Choroid plexus epithelial cell (primary cell): ENCODE data around the gene MARS1.

Source experiments
- DNase-seq: peaks from one replicate; pipeline ENCODE4 v3.0.0-alpha.2; 2010; ENCODE audit warnings: low read depth
- H3K4me3 ChIP-seq: 2 replicates; pipeline ENCODE4 v1.5.1; 2011; ENCODE audit warnings: low read depth, mild to moderate bottlenecking, control low read depth, low read length, moderate library complexity
- TF ChIP-seq, protein P1 (sequence below): conservative IDR thresholded peaks from 2 replicates; pipeline ENCODE4 v1.5.1; 2011; ENCODE audit warnings: low read depth, mild to moderate bottlenecking, control low read depth, inconsistent platforms, low read length, moderate library complexity

The MARS1 gene

DNA sequence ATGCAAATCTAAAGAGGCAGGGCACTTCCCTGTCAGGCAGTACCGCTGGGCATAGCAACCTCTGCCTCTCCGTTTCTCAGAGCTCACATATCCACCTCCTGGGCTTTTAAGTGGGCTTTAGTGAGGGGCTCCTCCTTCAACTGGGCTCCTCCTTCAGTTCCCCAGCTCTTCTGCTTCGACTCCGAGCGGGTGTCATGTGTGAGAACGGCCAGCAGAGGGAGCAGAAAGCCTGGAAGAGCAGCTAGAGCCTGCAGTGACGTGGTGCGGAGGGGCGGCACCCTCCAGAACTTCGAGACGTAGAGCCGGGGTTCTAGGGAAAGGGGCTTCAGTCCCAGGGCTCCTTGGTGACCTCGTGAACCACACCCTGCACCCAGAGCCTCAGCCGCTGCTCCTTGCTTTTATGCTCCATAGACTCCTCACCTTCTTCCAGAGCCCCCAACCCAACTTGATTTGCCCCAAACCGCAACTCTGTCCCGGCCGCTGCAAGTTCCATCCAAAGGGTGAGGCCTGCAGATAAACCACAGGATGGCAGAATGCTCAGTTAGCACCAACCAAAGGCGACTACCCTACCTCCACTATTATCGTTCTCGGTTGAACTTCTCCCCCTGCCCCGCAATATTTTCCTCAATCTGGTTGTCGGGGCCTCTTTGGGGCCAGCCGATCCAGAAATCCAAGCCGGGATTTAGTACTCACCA is 28.7 kb upstream of the MARS1 start:
- DNase-seq = peak; percentile 98
- TF ChIP-seq, protein P1, sequence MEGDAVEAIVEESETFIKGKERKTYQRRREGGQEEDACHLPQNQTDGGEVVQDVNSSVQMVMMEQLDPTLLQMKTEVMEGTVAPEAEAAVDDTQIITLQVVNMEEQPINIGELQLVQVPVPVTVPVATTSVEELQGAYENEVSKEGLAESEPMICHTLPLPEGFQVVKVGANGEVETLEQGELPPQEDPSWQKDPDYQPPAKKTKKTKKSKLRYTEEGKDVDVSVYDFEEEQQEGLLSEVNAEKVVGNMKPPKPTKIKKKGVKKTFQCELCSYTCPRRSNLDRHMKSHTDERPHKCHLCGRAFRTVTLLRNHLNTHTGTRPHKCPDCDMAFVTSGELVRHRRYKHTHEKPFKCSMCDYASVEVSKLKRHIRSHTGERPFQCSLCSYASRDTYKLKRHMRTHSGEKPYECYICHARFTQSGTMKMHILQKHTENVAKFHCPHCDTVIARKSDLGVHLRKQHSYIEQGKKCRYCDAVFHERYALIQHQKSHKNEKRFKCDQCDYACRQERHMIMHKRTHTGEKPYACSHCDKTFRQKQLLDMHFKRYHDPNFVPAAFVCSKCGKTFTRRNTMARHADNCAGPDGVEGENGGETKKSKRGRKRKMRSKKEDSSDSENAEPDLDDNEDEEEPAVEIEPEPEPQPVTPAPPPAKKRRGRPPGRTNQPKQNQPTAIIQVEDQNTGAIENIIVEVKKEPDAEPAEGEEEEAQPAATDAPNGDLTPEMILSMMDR = peak; percentile 96

DNA sequence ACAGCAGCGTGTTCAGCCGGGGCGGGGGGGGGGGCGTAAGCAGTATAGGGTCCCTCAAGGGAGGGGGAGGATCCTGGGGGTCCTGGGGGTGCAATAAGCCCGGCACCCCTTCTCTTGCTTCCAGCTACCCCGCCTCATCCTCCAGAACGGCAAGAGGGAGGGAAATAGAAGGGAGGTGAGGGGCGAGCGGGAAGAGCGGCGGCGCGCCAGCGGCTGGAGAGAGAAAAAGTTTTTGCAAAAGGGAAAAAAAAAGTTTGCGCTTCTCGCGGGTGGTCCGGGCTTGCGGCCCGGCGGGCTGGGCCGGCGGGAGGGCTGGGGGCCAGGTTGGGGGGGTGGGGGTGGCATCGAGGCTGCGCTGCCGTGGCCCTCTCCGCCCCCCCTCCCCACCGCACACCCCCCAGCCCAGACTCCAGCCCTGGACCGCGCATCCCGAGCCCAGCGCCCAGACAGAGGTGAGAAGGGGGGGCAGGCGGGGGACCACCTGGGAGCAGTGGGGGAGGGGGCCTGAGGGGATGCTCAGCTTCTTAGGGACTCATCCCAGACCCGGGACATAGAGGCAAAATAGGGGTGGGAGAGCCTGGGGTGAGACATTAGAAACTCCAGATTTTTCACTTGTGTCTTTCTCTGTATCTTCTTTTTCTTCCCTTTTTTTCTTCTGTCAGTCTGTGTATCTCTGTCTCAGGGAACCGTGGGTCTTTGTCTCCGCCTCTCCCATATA is 28.0 kb upstream of the MARS1 start, which contains the start of gene GLI1:
TSS of gene GLI1 (plus strand) at position 36 of the 718 bp plus-strand sequence. CDS start 3,907 bp downstream, outside the sequence.
- DNase-seq = peak; percentile 39
- H3K4me3 ChIP-seq = peak within 1 kb of the TSS; percentile 73
- TF ChIP-seq, protein P1 = no peak

More for the DNA sequence above, 28.7 kb upstream of the MARS1 start:
- peak overlapping the region; percentile 73 for H3K4me3 ChIP-seq

DNA sequence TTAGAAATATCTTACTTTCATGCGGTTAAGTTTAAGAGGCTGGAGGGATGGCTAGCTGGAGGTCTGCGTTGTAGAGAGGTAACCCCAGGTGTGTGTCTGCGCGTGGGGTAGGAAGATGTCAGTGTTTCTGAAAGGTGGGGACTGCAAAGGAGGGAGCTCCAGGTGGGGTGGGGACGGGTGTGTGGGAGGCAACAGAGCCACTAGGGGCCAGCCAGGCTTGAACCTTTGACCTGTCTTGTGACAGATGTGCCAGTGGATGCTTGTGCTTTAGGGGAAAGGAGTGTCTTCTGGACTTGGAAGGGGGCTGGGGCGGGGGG is 27.4 kb upstream of the MARS1 start:
- peak overlapping the region; percentile 20 for H3K4me3 ChIP-seq
- DNase-seq = no peak
- TF ChIP-seq, protein P1 = no peak

- no peak for DNase-seq
- peak overlapping the region; percentile 65 for H3K4me3 ChIP-seq
These were observed 27.0 kb upstream of the MARS1 start for GRCh38 chr12:57460841-57461275.

DNA sequence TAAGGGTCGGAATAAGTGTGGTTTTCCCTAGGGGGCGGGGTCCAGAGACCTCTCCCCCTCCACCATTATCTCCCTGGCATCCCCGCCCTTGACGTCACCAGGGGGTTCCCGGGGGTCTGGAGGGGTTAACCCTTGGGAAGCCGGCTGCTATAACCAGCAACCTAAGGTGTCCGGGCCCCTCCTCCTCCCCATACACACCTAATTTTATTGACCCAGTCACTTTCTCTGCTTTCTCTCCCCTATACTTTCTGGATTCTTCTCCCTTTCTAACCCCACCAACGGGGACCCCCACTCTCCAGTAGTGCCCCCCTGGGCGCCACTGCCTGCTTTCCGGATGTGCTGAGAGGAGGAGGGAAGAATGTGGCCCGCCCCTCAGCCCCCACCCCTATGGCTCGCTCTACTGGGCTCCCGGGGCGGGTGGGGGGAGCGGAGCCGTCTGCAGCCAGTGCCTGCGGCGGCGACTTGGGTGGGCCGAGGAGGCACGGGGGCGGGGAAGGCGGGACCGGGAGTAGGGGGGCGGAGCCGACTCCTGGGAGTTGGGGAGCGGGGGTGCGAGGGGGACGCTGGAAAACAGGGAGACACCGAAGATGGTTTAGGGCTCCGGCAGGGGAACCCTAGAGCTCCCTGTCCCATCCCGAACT is 26.5 kb upstream of the MARS1 start:
- TF ChIP-seq, protein P1 = no peak
- peak; percentile 54 for DNase-seq
- H3K4me3 ChIP-seq = peak overlapping the region; percentile 65

More at GRCh38 chr12:57460841-57461275, 27.0 kb upstream of the MARS1 start:
- TF ChIP-seq, protein P1 = no peak

DNA sequence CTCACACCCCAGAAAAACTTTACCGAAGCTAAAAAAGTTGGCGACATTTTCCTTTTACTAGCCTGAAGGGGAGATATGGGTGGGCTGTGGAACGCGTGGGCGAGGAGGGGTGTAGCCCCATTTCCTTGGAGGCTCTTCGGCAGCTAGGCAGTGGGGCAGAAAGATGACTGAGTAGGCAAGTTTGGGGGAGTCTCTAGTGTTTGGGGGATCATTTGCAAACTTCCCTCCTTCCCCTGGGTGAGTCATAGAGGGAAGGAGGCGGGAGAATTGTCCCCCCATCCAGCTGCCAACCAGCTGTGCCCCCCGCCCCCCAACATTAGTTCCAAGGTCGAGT is 26.0 kb upstream of the MARS1 start:
- H3K4me3 ChIP-seq = peak overlapping the region; percentile 65
- no peak for DNase-seq
- TF ChIP-seq, protein P1 = no peak
